ENCODE measurements around the gene APOC1. TPM values are rescaled to one million over a fixed set of nuclear protein-coding genes. Genes with fewer than 3 reads are reported as not detected.
A peak's percentile ranks its signal among the peaks of the same experiment; 100 is the strongest.

APOC1 gene
- total and polyA plus RNA-seq, 3 donors from 2014 or later, result 9.4 to 43.9 (median 42.9) TPM

GRCh38 chr19:44905437-44906160 is 8.8 kb upstream of the APOC1 start, which contains the start of gene APOE:
APOE (plus strand) TSS chr19:44905796; CDS start chr19:44906625, 829 bp downstream.
- TF ChIP-seq CTCF (IDR thresholded peaks at IDR 0.05) (no peak), POLR2A (IDR thresholded peaks at IDR 0.05) (no peak)
- Histone ChIP-seq H3K27me3 (no peaks in the 10 kb centered on the region), H3K27ac (peak within 1 kb of the TSS; percentile 76 to 81), H3K4me3 (peak within 1 kb of the TSS; percentile 46 to 62), H3K36me3 (ENCODE audit: low read depth, missing control alignments) (no peaks in the 10 kb centered on the region), H3K9me3 (no peaks in the 10 kb centered on the region), H3K4me1 (peaks cover 30% of the 10 kb centered on the region)
- WGBS, 2 donors, result 0 to 1% methylated on average over 12 to 20 of the region's 20 CpGs
- DNase-seq, result peak; percentile 50
- intact Hi-C loops (cut with DNase I; ENCODE audit: low total_unique reads), result no loop called here

- no peaks in the 10 kb centered on the region for H3K9me3 ChIP-seq
- no peak for DNase-seq
- no peaks in the 10 kb centered on the region for H3K36me3 ChIP-seq (ENCODE audit: low read depth, missing control alignments)
- H3K4me1 ChIP-seq, result peaks cover 46% of the 10 kb centered on the region
- H3K27me3 ChIP-seq, result no peaks in the 10 kb centered on the region
- H3K27ac ChIP-seq, result no peak overlapping the region
- intact Hi-C loops (cut with DNase I; ENCODE audit: low total_unique reads), result no loop called here
- 75 to 90% methylated on average over 9 to 12 of the region's 12 CpGs for WGBS, 2 donors
- no peak overlapping the region for H3K4me3 ChIP-seq
- TF ChIP-seq POLR2A (IDR thresholded peaks at IDR 0.05) (no peak), CTCF (IDR thresholded peaks at IDR 0.05) (no peak)
Observed at GRCh38 chr19:44907613-44908012, 6.8 kb upstream of the APOC1 start.

GRCh38 chr19:44908074-44908835 is 6.2 kb upstream of the APOC1 start:
- DNase-seq, result no peak
- Histone ChIP-seq H3K27ac (no peak overlapping the region), H3K9me3 (no peaks in the 10 kb centered on the region), H3K36me3 (ENCODE audit: low read depth, missing control alignments) (no peaks in the 10 kb centered on the region), H3K4me3 (peak overlapping the region in 1 of 2 donors; percentile 21), H3K4me1 (peaks cover 50% of the 10 kb centered on the region), H3K27me3 (no peaks in the 10 kb centered on the region)
- no peak for TF ChIP-seq CTCF (IDR thresholded peaks at IDR 0.05)
- TF ChIP-seq POLR2A (IDR thresholded peaks at IDR 0.05), result no peak
- intact Hi-C loops (cut with DNase I; ENCODE audit: low total_unique reads), result no loop called here
- 69 to 76% methylated on average over 17 to 46 of the region's 46 CpGs for WGBS, 2 donors

- peaks cover 48% of the 10 kb centered on the region for H3K4me1 ChIP-seq
Observed at GRCh38 chr19:44908836-44909261, 5.6 kb upstream of the APOC1 start.

More at GRCh38 chr19:44908836-44909261, 5.6 kb upstream of the APOC1 start:
- no peaks in the 10 kb centered on the region for H3K27me3 ChIP-seq
- H3K27ac ChIP-seq, result no peak overlapping the region
- H3K9me3 ChIP-seq, result no peaks in the 10 kb centered on the region
- WGBS, 2 donors, result 50 to 81% methylated on average over 2 to 44 of the region's 44 CpGs
- intact Hi-C loops (cut with DNase I; ENCODE audit: low total_unique reads), result no loop called here
- DNase-seq, result no peak
- no peak for TF ChIP-seq CTCF (IDR thresholded peaks at IDR 0.05)
- no peak for TF ChIP-seq POLR2A (IDR thresholded peaks at IDR 0.05)
- peak overlapping the region in 1 of 2 donors; percentile 21 for H3K4me3 ChIP-seq
- no peaks in the 10 kb centered on the region for H3K36me3 ChIP-seq (ENCODE audit: low read depth, missing control alignments)
